Stromal cell of bone marrow (primary cell): ENCODE measurements around the gene ETFB.

ENCODE experiments used
- DNase-seq: peaks from one replicate; pipeline ENCODE4 v3.0.0-alpha.2; 2012; ENCODE audit warnings: low read depth

Gene ETFB

GRCh38 chr19:51372649-51373504, 6.7 kb upstream of the ETFB start, which contains the start of gene NKG7:
Gene NKG7 (minus strand): TSS chr19:51372654. CDS start chr19:51372535, 119 bp downstream.
- no peak for DNase-seq

- DNase-seq: no peak
Measured at GRCh38 chr19:51372021-51372648, 5.9 kb upstream of the ETFB start.

DNA sequence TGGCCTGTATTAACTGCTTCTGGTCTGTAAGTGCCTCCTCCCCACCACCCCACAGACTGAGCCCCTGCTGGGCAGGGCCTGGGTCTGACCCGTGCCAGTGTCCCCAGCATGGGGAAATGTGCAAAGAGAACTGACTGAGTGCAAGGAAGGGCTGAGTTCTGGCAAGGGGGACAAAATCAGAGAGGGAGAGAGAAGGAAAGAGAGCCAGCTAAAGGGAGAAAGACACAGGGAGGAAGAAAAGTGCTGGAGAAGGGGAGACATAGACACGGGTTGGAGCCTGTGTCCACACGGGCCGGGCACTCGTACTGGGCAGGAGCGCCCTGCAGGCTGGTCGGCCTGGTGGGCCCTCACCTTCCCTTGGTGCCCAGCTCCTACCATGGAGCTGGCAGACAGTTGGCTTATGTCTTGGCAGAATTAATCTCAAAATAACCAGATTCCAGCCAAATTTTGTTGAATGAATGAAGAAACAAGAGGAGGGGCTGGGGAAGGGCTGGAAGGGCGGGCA, 5.0 kb upstream of the ETFB start:
- DNase-seq: no peak

DNA sequence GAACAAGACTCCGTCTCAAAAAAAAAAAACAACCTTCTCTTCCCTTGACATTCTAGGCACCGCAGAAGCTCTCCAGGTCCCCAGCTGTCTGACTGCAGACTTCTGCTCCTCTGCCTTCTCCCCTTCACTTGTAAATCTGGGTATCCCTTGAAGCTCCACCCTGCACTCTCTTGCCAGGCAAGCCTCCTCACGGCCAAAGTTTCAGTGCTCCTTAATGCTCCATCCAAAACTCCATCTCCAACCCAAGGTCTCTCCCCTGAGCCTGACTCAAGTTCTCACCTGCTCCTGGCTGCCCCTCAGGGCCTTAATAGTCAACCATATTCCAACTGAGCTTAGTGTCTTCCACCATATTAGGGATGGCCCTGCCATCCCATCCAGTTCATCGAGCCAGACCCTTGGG, 4.0 kb upstream of the ETFB start:
- no peak for DNase-seq

DNA sequence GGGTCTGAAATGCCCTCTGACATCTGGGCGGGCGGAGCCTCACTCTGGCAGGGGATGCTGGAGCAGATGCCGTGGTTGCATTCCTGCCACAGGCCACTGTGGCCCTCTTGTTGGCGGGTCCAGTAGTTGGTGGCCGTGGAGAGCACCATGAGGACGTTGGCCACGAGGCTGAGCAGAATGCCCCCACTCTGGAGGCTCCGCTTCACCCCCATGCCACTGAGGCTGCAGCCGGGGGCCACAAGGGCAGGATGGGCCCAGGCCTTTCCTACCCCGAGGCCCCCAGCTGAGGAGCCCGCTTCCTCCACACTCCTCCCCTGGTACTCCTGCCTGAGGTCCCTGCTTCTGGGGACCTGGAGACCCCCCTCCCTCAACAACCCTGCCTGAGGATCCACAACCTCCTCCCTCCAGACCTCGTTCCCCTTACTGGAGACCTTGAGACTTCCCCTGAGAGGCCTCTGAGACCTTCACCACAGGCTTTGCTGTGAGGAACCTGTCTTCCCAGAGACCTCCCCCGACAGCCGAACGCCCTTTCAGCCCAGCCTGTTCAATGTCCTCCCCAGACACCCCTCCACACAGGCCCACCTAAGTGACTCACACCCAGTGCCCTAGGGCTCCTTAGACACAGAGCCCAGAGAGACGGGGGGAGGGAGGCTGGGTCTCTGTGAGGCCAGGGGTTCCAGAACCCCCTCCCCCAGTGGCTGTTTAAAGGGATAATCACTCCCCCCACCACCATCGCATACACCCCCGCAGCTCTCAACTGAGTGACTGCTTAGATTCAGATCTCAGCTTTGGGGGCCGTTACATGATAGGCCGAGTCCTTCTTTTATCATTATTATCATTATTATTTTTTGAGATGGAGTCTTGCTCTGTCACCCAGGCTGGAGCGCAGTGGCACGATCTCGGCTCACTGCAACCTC, 2.4 kb upstream of the ETFB start, which contains the start of gene CLDND2:
Gene CLDND2 (minus strand): TSS at position 638 of the 917 bp plus-strand sequence. CDS start 426 bp downstream, at position 212.
- no peak for DNase-seq

DNA sequence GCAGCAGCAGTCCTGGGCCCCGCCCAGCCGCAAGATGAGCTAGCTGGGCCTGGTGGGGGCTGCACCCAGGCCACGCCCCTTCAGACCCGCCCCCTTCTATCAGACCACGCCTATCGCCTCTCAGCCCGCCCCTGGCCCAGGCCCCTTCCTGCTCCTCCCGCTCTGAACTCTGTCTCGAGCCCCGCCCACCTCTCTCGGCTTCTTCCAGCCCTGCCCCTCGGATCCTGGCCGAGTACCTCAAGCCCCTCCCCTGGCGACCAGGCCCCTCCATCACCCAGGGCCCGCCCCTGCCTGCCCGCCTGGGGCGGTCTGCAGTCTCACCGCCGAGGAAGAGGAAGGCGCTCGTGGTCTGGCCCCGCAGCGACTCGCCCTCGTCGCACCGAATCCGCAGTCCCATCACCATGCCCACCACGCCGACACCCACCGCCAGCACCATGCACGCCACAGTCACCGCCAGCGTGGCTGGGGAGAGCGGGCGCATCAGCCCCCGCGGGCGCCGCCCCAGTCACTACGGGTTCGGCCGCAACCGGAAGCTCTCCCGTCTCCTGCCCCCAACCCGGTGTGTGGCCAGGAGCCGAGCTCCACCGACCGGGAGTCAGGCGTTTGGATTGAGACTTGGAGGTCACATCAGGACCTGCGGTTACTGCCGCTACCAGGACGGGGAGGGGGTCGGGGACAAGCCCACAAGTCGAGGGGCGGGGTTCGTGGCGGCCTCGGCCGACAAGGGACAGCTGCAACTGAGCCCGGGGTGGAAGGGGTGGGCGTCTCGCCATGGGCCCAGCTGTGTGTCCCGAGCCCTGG, 1.6 kb upstream of the ETFB start:
- peak; percentile 96 for DNase-seq

DNA sequence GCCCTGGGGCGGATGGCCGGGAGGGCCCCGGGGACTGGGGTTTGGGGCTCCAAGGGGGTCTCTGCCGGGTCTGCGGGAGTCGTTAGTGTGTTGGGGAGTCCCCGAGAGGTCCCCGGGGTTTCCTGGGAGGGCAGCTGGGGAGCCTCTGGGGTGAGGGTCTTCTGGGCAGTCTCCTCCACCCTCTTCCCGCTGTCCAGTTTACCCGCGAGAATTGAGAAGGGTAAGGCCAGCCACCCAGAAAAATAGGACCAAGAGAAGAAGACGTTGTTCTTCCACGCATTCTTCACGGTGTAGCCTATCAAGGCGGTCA, 1.0 kb upstream of the ETFB start:
- DNase-seq: no peak

GRCh38 chr19:51366389-51367254, 434 bp upstream of the ETFB start:
- DNase-seq: peak; percentile 98

DNA sequence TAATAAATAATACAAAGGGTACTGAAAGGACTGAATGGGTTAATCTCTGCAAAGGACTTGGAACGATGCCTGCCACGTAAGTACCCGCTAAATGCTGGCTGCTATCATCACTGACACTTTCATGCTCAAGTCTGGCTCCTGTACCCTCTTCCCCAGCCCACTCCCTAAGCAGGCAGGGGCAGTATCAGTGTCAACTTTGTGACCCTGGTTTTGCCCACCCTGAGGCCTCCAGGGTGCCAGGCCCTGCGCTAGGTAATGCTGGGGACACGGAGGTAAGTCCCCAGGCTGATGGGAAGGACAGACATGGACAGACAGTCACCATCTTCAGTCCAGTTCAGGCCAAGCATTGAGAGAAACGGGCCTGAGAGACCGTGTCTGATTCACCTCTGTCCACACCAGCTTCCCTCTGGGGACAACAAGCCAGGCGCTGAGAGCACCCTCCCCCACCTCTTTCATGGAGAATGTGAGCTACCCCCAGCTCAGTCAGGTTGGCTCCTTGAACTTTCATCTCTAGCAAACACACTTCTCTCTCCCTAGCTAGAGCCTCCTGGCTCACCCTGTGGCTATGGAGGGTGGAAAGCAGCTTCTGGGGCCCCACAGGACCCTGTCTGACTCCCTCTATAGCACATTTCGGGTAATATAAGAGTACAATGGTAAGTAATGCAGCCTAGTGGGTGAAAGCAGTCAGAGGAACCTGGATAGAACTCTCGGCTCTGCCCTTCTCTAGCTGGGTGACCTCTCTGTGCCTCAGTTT, 800 bp downstream of the ETFB start:
- DNase-seq: no peak

DNA sequence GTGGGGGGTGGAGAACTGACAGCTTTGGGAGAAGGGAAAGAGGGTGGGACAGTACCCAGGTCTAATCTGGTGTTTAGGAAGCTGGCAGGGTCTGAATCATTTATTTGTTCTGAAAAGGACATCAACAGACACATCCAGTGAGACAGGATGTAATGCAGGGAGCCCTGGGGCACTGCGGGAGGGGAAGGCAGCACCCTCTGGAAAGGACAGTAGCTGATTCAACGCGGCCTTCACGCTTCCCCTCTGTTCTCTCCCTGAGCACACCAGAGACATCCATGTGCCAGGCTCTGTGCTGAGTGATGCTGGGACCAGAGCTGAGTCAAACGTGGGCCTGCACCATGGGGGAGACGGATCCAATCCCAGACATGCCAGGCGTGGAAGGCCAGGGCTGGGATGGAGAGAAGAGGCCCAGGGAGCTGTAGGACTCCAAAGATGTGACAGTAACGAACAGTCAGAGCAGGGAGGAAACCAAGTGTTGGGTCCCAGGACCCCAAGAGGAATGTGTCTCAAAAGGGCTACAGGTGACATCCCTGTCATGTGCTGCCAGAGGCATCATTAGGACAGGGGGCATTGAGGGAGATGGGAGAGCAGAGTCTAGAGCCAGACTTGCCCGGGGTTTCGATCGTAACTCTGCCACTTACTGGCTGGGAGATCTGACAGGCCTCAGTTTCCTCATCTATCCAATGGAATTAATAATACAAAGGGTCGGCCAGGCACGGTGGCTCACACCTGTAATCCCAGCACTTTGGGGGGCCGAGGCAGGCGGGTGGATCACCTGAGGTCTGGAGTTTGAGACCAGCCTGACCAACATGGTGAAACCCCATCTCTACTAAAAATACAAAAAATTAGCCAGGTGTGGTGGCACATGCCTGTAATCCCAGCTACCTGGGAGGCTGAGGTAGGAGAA, 1.7 kb downstream of the ETFB start:
- no peak for DNase-seq

GRCh38 chr19:51361239-51361638, 4.9 kb downstream of the ETFB start:
- no peak for DNase-seq

- peak; percentile 89 for DNase-seq
Measured at GRCh38 chr19:51359294-51359693, 6.9 kb downstream of the ETFB start.

DNA sequence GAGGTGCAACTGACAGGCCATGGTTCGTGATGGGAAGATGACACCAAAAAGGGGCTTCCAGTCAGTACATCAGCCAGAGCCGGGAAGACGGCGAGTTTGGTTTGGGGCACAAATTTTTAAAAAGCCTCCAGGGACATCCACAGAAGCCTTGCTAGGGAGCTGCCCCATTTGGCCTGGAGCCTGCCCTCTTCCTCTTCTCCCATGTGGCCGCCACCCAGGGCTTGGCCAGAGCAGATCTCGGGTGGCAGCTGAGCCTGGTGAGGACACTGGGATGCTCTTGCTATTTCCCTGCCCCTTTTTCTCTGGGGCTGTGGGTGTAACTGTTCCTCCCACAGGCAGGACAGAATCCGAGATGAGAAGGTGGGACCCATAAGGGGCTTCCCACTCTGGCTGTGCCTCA, 8.2 kb downstream of the ETFB start:
- no peak for DNase-seq

DNA sequence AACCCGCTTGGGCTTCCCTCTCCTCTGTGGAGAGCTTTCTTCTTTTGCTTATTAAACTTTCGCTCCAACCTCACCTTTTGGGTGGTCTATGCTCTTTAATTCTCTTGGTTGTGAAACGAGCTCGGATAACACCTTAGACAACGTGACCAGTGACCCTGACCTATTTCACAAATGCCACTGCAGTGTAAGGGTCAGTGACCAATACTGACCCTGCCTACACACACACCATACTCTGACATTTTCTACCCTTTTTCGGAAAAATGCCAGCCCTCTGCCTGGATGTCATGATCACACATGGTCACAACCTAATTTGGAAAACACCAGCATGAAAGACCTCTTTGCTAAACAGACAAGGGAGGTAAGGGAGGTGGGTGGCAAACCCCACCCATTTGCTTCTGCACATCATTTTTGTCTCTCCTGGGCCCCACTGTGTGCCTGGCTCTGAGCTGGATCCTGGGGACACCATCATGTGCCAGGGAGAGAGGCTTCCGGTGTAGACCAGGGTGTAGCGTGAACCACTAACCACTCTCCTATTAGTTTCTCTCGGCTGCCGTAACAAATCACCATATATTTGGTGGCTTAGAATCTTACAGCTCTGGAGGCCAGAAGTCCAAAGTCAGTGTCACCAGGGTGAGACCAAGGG, 9.9 kb downstream of the ETFB start:
- no peak for DNase-seq

- no peak for DNase-seq
Measured at GRCh38 chr19:51354742-51355148, 11.4 kb downstream of the ETFB start.

- DNase-seq: no peak
Measured at GRCh38 chr19:51354103-51354741, 12.0 kb downstream of the ETFB start.

- no peak for DNase-seq
Measured at GRCh38 chr19:51352783-51353360, 13.3 kb downstream of the ETFB start.
